Hematopoietic multipotent progenitor cell treated with erythropoietin and hydrocortisone succinate and interleukin-3 and kit ligand, for 4 days (in vitro differentiated cells): ENCODE data around the gene WDPCP.
"Not testable (repeated sequence)": the region's sequence is repeated elsewhere in the genome, so short reads cannot be mapped to it uniquely, and the experiment has no call there.

ENCODE experiments used
- DNase-seq: peaks from one replicate; pipeline ENCODE4 v3.0.0-alpha.2; 2015

WDPCP gene

DNA sequence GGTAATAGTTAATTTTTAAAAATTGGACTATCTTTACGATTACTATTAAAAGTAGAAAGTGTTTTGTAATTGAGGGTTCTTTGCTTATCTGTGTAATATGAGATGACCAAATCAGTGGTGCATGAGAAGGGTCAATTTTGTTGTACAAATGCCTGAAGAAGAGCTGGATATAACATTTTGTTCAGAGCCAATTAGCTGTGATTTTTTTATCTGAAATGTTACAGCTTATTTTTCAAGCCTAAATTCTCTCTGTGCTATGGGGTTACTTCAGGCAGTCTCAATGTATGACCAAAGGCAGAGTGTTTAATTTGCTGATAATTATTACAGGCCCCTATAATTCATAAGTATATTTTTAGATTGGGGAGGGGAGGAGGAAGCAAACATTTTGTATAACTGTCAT lies 495.9 kb downstream of the WDPCP start:
- DNase-seq: no peak

DNA sequence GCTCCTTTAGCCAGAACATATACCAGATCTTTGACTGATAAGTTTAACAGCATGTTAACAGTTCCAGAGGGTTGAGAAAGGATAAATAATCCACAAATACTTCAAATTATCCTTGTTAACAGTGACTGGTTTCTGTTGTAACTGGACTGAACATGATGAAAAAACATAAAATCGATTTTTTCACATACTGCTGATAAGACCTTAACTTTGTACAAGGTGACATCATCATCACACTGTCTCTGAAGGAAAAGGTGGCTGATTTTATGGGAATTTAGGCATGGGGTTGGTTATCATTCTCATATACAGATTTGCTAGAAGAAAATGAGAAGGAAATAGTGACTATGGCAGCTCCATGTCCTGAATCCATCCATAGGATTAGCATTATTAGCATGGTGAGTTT lies 501.6 kb downstream of the WDPCP start:
- DNase-seq: no peak

DNA sequence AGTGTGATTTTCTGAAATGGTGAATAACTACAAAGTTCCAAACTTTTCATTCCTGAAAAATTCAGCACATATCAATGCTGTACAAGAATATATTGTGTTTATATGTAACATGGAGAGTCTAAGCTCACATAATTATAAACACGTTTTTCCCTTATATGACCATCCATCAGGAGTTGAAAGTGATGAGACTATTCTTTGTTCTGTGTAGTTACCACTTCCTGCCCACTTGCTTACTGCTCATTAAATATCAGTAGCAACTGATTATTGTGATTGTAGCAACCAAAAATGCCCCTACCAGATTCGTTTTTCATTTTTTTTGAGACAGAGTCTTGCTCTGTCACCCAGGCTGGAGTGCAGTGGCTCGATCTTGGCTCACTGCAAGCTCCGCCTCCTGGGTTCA lies 506.9 kb downstream of the WDPCP start:
- no peak for DNase-seq

DNA sequence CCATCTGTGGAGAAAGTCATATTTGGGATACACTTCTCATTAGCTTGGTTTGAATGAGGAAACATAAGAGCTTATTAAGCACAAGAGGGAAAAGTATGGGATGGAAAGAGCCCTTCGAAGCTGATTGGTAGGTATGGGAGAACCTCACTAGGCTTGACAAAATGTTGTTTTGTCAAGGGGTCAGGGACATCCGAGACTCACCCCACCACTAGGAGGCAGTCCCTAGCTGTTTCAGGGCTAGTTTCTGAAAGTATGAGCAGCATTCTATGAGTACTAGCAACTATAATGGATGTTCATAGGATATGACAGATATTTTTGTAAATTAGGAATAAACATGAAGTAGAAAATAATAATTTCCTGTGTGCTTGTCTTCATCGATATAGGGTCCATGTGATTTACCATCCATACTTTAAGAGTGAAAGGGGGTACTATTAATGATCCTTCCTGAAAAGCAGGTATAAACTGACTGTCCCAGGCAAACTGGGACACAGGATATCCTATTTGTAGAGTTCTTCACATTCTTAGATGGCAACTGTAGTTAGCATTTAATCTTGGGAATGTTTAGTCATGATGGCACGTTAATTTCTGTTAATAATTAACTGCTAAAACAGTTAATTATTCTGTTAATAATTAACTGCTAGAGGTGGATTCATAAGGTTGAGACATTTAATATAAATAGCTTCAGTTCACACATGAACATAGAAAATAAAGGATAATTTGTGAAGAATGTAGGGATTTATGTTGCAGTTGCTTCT lies 509.2 kb downstream of the WDPCP start:
- peak; percentile 73 for DNase-seq

DNA sequence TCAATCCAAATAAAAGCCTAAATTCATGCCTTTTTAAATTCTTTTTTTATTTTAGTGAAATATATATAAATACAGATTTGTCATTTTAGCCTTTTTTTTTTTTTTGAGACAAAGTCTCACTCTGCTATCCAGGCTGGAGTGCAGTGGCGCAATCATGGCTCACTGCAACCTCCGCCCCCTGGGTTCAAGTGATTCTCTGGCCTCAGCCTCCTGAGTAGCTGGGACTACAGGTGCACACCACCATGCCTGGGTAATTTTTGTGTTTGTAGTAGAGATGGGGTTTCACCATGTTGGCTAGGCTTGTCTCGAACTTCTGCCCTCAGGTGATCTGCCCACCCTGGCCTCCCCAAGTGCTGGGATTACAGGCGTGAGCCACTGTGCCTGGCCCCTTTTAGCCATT lies 513.9 kb downstream of the WDPCP start:
- DNase-seq: not testable (repeated sequence)

DNA sequence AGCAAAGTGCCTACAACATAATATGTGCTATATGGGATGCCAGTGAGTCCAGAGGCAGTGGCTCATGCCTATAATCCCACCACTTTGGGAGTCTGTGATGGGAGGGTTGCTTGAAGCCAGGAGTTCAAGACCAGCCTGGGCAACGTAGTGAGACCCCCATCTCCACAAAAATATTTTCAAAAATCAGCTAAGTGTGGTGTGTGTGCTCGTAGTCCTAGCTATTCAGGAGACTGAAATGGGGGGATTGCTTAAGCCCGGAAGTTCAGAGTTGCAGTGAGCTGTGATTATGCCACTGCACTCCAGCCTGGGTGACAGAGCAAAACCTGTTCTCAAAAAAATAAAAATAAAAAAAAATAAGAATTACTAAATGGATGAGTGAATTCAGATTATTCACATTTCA lies 514.3 kb downstream of the WDPCP start:
- no peak for DNase-seq

DNA sequence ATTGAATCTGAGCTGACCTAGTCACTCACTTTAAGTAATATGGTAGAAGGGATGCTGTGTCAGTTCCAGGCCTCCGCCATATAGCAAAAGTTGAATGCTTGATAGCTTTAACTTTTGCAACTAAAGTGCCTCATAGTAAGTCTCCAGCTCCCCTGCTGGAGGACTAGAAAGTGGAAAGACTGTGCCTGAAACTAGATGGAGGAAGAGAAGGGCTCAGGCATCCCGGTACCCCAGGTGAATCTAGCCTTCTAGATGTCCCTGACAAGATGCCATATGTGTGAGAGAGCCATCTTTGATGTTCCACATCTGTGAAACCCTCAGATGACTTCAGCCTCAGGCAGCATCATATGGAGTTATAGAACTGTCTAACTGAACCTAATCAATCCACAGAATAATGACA lies 516.6 kb downstream of the WDPCP start:
- DNase-seq: no peak
